22Rv1 (cell line): ENCODE data around the gene ADORA1.

Source experiments
- CTCF ChIP-seq: fragments of 450-650 bp; IDR thresholded peaks from 2 replicates; pipeline ENCODE4 v1.5.1; 2017; ENCODE audit warnings: mild to moderate bottlenecking
- ZFX ChIP-seq: fragments of 450-650 bp; IDR thresholded peaks from 2 replicates; pipeline ENCODE4 v1.6.1; 2017; ENCODE audit warnings: antibody characterized with exemption, borderline replicate concordance

DNA sequence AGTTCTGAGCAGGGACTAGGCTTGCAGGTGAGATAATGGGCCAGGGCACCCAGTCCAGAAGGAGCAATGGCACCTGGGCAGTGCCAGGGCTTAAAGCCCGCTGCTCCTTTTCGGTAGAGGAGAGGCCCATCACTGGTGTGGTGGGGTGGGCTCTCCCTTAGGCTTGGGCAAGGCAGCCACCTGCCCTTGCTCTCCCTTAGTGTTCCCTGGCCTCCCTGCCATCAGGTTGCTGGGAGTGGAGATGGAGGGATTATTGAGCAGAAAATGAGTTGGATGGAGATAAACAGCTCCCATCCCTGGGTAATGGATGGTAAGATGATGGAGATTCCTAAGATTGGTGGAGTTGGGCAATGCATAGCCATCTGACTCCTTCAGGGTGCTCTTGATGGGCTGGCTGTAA lies 49.6 kb upstream of the ADORA1 start:
- no peak for TF ChIP-seq CTCF
- no peak for TF ChIP-seq ZFX
